GM18867 (cell line): ENCODE measurements around the gene RNF13.
"Not testable (repeated sequence)": the region's sequence is repeated elsewhere in the genome, so short reads cannot be mapped to it uniquely, and the experiment has no call there.

ENCODE experiments used
- ATAC-seq: cut with Tn5 transposase; IDR thresholded peaks from one replicate; pipeline ENCODE4 v1.9.1; 2021; ENCODE audit warnings: mild to moderate bottlenecking, moderate library complexity; ENCODE audit not compliant: unreplicated experiment

Gene RNF13

GRCh38 chr3:149800693-149801092 lies 12.3 kb upstream of the RNF13 start:
- ATAC-seq = no peak

- ATAC-seq = no peak
Observed at GRCh38 chr3:149801195-149801594, 11.8 kb upstream of the RNF13 start.

GRCh38 chr3:149801639-149802038 lies 11.4 kb upstream of the RNF13 start:
- ATAC-seq = no peak

GRCh38 chr3:149806171-149806778 lies 6.7 kb upstream of the RNF13 start:
- no peak for ATAC-seq

- no peak for ATAC-seq
Observed at GRCh38 chr3:149808209-149808829, 4.7 kb upstream of the RNF13 start.

GRCh38 chr3:149809699-149810098 lies 3.3 kb upstream of the RNF13 start:
- ATAC-seq = no peak

GRCh38 chr3:149810846-149811245 lies 2.2 kb upstream of the RNF13 start:
- ATAC-seq = no peak

- ATAC-seq = no peak
Observed at GRCh38 chr3:149812165-149812605, 830 bp upstream of the RNF13 start.

- peak; percentile 18 for ATAC-seq
Observed at GRCh38 chr3:149813367-149814281, 609 bp downstream of the RNF13 start.

GRCh38 chr3:149815321-149815720 lies 2.3 kb downstream of the RNF13 start:
- no peak for ATAC-seq

- ATAC-seq = no peak
Observed at GRCh38 chr3:149815728-149816127, 2.7 kb downstream of the RNF13 start.

- no peak for ATAC-seq
Observed at GRCh38 chr3:149816311-149816710, 3.3 kb downstream of the RNF13 start.

GRCh38 chr3:149816986-149817385 lies 4.0 kb downstream of the RNF13 start:
- no peak for ATAC-seq

- no peak for ATAC-seq
Observed at GRCh38 chr3:149819432-149819831, 6.4 kb downstream of the RNF13 start.

- no peak for ATAC-seq
Observed at GRCh38 chr3:149820183-149820582, 7.2 kb downstream of the RNF13 start.

- ATAC-seq = no peak
Observed at GRCh38 chr3:149826636-149827035, 13.6 kb downstream of the RNF13 start.

- no peak for ATAC-seq
Observed at GRCh38 chr3:149828390-149828789, 15.4 kb downstream of the RNF13 start.

GRCh38 chr3:149829631-149830030 lies 16.6 kb downstream of the RNF13 start:
- not testable (repeated sequence) for ATAC-seq

GRCh38 chr3:149830902-149831301 lies 17.9 kb downstream of the RNF13 start:
- no peak for ATAC-seq

- ATAC-seq = no peak
Observed at GRCh38 chr3:149831321-149831720, 18.3 kb downstream of the RNF13 start.

GRCh38 chr3:149832086-149832485 lies 19.1 kb downstream of the RNF13 start:
- ATAC-seq = no peak

- ATAC-seq = no peak
Observed at GRCh38 chr3:149833241-149833640, 20.2 kb downstream of the RNF13 start.
